GM23338 (cell line): Measurements from ENCODE around the gene TSC22D3.

Experiments used
- CREB1 ChIP-seq: fragments of 250-450 bp; sonication (Bioruptor Pico); IDR thresholded peaks from 2 replicates; pipeline ENCODE4 v1.5.0; 2020; ENCODE audit warnings: low read depth, mild to moderate bottlenecking, moderate library complexity
- ETS1 ChIP-seq: IDR thresholded peaks from 2 replicates; pipeline ENCODE4 v1.6.1; 2016; ENCODE audit warnings: antibody characterized with exemption
- EZH2 ChIP-seq: fragments of 200-600 bp; sonication (generic); IDR thresholded peaks from one replicate; pipeline ENCODE4 v1.8.0; 2017; ENCODE audit warnings: antibody characterized with exemption, mild to moderate bottlenecking, low read depth; ENCODE audit not compliant: unreplicated experiment
- JUNB ChIP-seq: IDR thresholded peaks from one replicate; pipeline ENCODE4 v1.6.1; 2016; ENCODE audit warnings: antibody characterized with exemption; ENCODE audit not compliant: unreplicated experiment
- NANOG ChIP-seq: IDR thresholded peaks from 2 replicates; pipeline ENCODE4 v1.6.1; 2016; ENCODE audit warnings: antibody characterized with exemption, borderline replicate concordance
- POLR2AphosphoS5 ChIP-seq: IDR thresholded peaks from 2 replicates; pipeline ENCODE4 v1.6.1; 2016; ENCODE audit warnings: antibody characterized with exemption, low read depth
- ZNF114 ChIP-seq: fragments of 250-450 bp; sonication (Bioruptor Pico); IDR thresholded peaks from 2 replicates; pipeline ENCODE4 v1.5.0; 2020; ENCODE audit warnings: mild to moderate bottlenecking, moderate library complexity
- TF ChIP-seq, protein P1 (sequence below), 2 experiments: fragments of 200-600 bp in 1 of 2; sonication (generic) in 1 of 2; conservative IDR thresholded peaks; 2 replicates each; pipeline versions ENCODE4 v1.5.1 to v1.6.1; 2016 to 2017; ENCODE audit warnings: antibody characterized with exemption in 2 of 2, low read depth in 2 of 2, mild to moderate bottlenecking in 2 of 2, moderate library complexity in 1 of 2
- TF ChIP-seq, protein P2 (sequence below): IDR thresholded peaks from one replicate; pipeline ENCODE4 v1.6.1; 2018; ENCODE audit warnings: antibody characterized with exemption; ENCODE audit not compliant: unreplicated experiment

DNA sequence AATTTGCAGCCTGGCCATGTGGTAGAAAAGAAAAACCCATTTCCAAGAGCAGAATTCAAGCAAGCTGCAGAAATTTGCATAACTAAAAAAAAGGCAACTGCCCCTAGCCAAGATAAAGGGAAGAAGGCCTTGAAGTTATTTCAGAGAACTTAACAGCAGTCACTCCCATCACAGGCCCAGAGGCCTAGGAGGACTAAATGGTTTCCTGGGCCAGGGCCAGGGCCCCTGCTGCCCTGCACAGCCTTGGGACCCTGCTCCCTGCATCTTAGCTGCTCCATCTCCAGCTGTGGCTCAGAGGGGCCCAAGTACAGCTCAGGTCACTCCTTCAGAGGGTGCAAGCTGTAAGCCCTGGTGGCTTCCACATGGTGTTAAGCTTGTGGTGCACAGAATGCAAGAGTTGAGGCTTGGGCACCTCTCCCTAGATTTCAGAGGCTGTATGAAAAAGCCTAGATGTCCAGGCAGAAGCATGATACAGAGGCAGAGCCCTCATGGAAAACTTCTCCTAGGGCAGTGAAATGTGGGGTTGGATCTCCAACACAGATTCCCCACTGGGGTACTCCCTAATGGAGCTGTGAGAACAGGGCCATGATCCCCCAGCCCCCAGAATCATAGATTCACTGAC, 43.4 kb upstream of the TSC22D3 start:
- no peak for TF ChIP-seq EZH2
- TF ChIP-seq CREB1 (CRISPR knock-in tag): no peak
- TF ChIP-seq, protein P1, sequence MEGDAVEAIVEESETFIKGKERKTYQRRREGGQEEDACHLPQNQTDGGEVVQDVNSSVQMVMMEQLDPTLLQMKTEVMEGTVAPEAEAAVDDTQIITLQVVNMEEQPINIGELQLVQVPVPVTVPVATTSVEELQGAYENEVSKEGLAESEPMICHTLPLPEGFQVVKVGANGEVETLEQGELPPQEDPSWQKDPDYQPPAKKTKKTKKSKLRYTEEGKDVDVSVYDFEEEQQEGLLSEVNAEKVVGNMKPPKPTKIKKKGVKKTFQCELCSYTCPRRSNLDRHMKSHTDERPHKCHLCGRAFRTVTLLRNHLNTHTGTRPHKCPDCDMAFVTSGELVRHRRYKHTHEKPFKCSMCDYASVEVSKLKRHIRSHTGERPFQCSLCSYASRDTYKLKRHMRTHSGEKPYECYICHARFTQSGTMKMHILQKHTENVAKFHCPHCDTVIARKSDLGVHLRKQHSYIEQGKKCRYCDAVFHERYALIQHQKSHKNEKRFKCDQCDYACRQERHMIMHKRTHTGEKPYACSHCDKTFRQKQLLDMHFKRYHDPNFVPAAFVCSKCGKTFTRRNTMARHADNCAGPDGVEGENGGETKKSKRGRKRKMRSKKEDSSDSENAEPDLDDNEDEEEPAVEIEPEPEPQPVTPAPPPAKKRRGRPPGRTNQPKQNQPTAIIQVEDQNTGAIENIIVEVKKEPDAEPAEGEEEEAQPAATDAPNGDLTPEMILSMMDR (conservative IDR thresholded peaks at IDR 0.05; ENCODE audit: low read depth in 2 of 2): no peak
- no peak for TF ChIP-seq POLR2AphosphoS5
- no peak for TF ChIP-seq NANOG
- TF ChIP-seq, protein P2, sequence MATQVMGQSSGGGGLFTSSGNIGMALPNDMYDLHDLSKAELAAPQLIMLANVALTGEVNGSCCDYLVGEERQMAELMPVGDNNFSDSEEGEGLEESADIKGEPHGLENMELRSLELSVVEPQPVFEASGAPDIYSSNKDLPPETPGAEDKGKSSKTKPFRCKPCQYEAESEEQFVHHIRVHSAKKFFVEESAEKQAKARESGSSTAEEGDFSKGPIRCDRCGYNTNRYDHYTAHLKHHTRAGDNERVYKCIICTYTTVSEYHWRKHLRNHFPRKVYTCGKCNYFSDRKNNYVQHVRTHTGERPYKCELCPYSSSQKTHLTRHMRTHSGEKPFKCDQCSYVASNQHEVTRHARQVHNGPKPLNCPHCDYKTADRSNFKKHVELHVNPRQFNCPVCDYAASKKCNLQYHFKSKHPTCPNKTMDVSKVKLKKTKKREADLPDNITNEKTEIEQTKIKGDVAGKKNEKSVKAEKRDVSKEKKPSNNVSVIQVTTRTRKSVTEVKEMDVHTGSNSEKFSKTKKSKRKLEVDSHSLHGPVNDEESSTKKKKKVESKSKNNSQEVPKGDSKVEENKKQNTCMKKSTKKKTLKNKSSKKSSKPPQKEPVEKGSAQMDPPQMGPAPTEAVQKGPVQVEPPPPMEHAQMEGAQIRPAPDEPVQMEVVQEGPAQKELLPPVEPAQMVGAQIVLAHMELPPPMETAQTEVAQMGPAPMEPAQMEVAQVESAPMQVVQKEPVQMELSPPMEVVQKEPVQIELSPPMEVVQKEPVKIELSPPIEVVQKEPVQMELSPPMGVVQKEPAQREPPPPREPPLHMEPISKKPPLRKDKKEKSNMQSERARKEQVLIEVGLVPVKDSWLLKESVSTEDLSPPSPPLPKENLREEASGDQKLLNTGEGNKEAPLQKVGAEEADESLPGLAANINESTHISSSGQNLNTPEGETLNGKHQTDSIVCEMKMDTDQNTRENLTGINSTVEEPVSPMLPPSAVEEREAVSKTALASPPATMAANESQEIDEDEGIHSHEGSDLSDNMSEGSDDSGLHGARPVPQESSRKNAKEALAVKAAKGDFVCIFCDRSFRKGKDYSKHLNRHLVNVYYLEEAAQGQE: no peak
- TF ChIP-seq JUNB: no peak
- TF ChIP-seq ETS1: no peak
- no peak for TF ChIP-seq ZNF114
